ENCODE measurements around the gene EPN1. TPM values are rescaled to one million over a fixed set of nuclear protein-coding genes. Genes with fewer than 3 reads are reported as not detected.
A peak's percentile ranks its signal among the peaks of the same experiment; 100 is the strongest.

EPN1 gene
- total and polyA plus RNA-seq, 2 of the 13 experiments (the other 11 are each of a cell fraction or from before 2014, with no cell fraction given) = 28.9 to 31.7 TPM

GRCh38 chr19:55648585-55649267, 26.3 kb upstream of the EPN1 start:
- Histone ChIP-seq H3K4me2 (ENCODE audit: low read depth, low read length) (peak overlapping the region; percentile 82), H3K79me2 (ENCODE audit: insufficient read depth, low read length) (peaks cover 25% of the 10 kb centered on the region), H2AFZ (ENCODE audit: low read length) (no peak overlapping the region), H3K4me1 (ENCODE audit: insufficient read depth, low read length) (peaks cover 44% of the 10 kb centered on the region), H3K9me3 (ENCODE audit: low read length) (no peaks in the 10 kb centered on the region), H3K27me3 (ENCODE audit: control insufficient read depth in 1 of 2, insufficient read depth in 2 of 2, low read length in 2 of 2) (no peaks in the 10 kb centered on the region), H4K20me1 (ENCODE audit: insufficient read depth, low read length) (no peaks in the 10 kb centered on the region), H3K36me3 (replicated peaks in 1 of 2; ENCODE audit: control insufficient read depth in 1 of 2, insufficient read depth in 2 of 2, low read length in 2 of 2) (peaks cover 0 to 10% of the 10 kb centered on the region in 2 experiments; a peak in 2 of 5 replicates), H3K4me3 (replicated peaks in 1 of 3; ENCODE audit: insufficient read depth in 1 of 3, low read depth in 2 of 3, low read length in 3 of 3) (peak overlapping the region; percentile 78 to 96 (median 96)), H3K27ac (ENCODE audit: extremely low read length, insufficient read depth, low read length) (peak overlapping the region; percentile 76), H3K9ac (ENCODE audit: insufficient read depth, low read depth, low read length) (peak overlapping the region; percentile 86)
- FAIRE-seq (no peak), DNase-seq (ENCODE audit: low spot score) (no peak), ATAC-seq (peak; percentile 26)
- no TSS peak for BruUV-seq (replicated peaks)
- intact Hi-C loops (cut with micrococcal nuclease; ENCODE audit: unreplicated experiment) = no loop called here
- in situ Hi-C loops (cut with HindIII; ENCODE audit: extremely low pct_ligation_motif_present, low pct_unique_long_range_greater_than_20kb) = no loop called here
- TF ChIP-seq ZNF280D (CRISPR knock-in tag; IDR thresholded peaks at IDR 0.05) (no peak), ZNF770 (CRISPR knock-in tag; IDR thresholded peaks at IDR 0.05) (no peak), CREBL2 (CRISPR knock-in tag; IDR thresholded peaks at IDR 0.05; ENCODE audit: borderline replicate concordance) (0 out of 2 replicates have a peak, but pooled peaks have one; percentile 42), ZNF557 (CRISPR knock-in tag; IDR thresholded peaks at IDR 0.05) (no peak), ZNF101 (CRISPR knock-in tag; IDR thresholded peaks at IDR 0.05; ENCODE audit: borderline replicate concordance, low read depth) (no peak), ZNF552 (CRISPR knock-in tag; IDR thresholded peaks at IDR 0.05; ENCODE audit: borderline replicate concordance) (no peak), MTA1 (CRISPR knock-in tag; IDR thresholded peaks at IDR 0.05; ENCODE audit: borderline replicate concordance) (0 out of 2 replicates have a peak, but pooled peaks have one; percentile 33), ZNF253 (CRISPR knock-in tag; IDR thresholded peaks at IDR 0.05; ENCODE audit: borderline replicate concordance) (peak; percentile 71; the same call in 1 of the 2 replicates), ZFAT (CRISPR knock-in tag; conservative IDR thresholded peaks at IDR 0.05) (no peak), PCBP1 (IDR thresholded peaks at IDR 0.05; ENCODE audit: borderline replicate concordance, low read depth, low read length) (0 out of 2 replicates have a peak, but pooled peaks have one; percentile 42)
- TF ChIP-seq, protein P1, sequence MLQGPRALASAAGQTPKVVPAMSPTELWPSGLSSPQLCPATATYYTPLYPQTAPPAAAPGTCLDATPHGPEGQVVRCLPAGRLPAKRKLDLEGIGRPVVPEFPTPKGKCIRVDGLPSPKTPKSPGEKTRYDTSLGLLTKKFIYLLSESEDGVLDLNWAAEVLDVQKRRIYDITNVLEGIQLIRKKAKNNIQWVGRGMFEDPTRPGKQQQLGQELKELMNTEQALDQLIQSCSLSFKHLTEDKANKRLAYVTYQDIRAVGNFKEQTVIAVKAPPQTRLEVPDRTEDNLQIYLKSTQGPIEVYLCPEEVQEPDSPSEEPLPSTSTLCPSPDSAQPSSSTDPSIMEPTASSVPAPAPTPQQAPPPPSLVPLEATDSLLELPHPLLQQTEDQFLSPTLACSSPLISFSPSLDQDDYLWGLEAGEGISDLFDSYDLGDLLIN (CRISPR knock-in tag; IDR thresholded peaks at IDR 0.05; ENCODE audit: borderline replicate concordance) = no peak
- TF ChIP-seq, protein P2, sequence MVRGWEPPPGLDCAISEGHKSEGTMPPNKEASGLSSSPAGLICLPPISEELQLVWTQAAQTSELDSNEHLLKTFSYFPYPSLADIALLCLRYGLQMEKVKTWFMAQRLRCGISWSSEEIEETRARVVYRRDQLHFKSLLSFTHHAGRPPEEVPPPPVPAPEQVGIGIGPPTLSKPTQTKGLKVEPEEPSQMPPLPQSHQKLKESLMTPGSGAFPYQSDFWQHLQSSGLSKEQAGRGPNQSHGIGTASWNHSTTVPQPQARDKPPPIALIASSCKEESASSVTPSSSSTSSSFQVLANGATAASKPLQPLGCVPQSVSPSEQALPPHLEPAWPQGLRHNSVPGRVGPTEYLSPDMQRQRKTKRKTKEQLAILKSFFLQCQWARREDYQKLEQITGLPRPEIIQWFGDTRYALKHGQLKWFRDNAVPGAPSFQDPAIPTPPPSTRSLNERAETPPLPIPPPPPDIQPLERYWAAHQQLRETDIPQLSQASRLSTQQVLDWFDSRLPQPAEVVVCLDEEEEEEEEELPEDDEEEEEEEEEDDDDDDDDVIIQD (CRISPR knock-in tag; IDR thresholded peaks at IDR 0.05; ENCODE audit: low read depth) = no peak
- ChIA-PET POLR2A (no interaction called here), CTCF (ENCODE audit: low intra/inter-chr PET ratio, low total read pairs) (no interaction called here)
- WGBS (ENCODE audit: low lambda C conversion rate) = 48% methylated on average over 11 of the region's 25 CpGs
